HepG2 (cell line): ENCODE measurements around the gene PPP1R7. TPM values are rescaled to one million over a fixed set of nuclear protein-coding genes. Genes with fewer than 3 reads are reported as not detected.

Experiments
- AGO2 ChIP-seq: fragments of 200-400 bp; formaldehyde crosslinking; optimal IDR thresholded peaks from 2 replicates; pipeline ENCODE3; 2017; ENCODE audit warnings: mild to moderate bottlenecking, low read depth, low read length, moderate library complexity
- CAMTA2 ChIP-seq: sonication (generic); formaldehyde crosslinking; IDR thresholded peaks from 2 replicates; pipeline ENCODE4 v1.4.0; 2020; ENCODE audit warnings: mild to moderate bottlenecking, missing genetic modification reagents, borderline replicate concordance
- MEF2D ChIP-seq: sonication (generic); formaldehyde crosslinking; IDR thresholded peaks from 2 replicates; pipeline ENCODE4 v1.5.1; 2020; ENCODE audit warnings: mild to moderate bottlenecking, missing genetic modification reagents
- NCOR1 ChIP-seq: fragments of 200-600 bp; sonication (generic); IDR thresholded peaks from 2 replicates; pipeline ENCODE4 v1.7.0; 2017; ENCODE audit warnings: antibody characterized with exemption, low read length, borderline replicate concordance
- PHF5A ChIP-seq: IDR thresholded peaks from one replicate; pipeline ENCODE4 v1.6.1; 2018; ENCODE audit warnings: low read depth, missing genetic modification reagents; ENCODE audit not compliant: unreplicated experiment
- TSC22D2 ChIP-seq: sonication (generic); formaldehyde crosslinking; IDR thresholded peaks from 2 replicates; pipeline ENCODE4 v1.5.1; 2020; ENCODE audit warnings: missing genetic modification reagents, mild to moderate bottlenecking, borderline replicate concordance
- ZMYM4 ChIP-seq: sonication (generic); formaldehyde crosslinking; IDR thresholded peaks from 2 replicates; pipeline ENCODE4 v1.8.1; 2023; ENCODE audit warnings: mild to moderate bottlenecking, missing genetic modification reagents
- polyA plus RNA-seq, 8 experiments: library from polyadenylated mRNA; depleted of rRNA in 3 of 8; stranded (reverse) in 7 of 8; unstranded in 1 of 8; fragments of >200 nt; fragmentation: Illumina TruSeq in 4 of 8; extraction: Trizol in 4 of 8; gene quantifications; 2 replicates each; pipeline versions ENCODE4 v1.2.1 to v1.2.3, GENCODE V29; 2011 to 2016; ENCODE audit warnings: low read depth in 4 of 8, missing spikeins in 1 of 8, mixed read lengths in 1 of 8; ENCODE audit not compliant: insufficient read depth in 1 of 8
- total RNA-seq, 5 experiments: library from RNA; depleted of rRNA; stranded (reverse); fragments of >200 nt; fragmentation: Illumina TruSeq; extraction: Trizol; gene quantifications; 2 replicates each; pipeline ENCODE4 v1.2.3, GENCODE V29; 2016; ENCODE audit warnings: low read depth in 1 of 5
- TF ChIP-seq, protein P1 (sequence below): sonication (generic); formaldehyde crosslinking; IDR thresholded peaks from 2 replicates; pipeline ENCODE4 v1.8.1; 2022; ENCODE audit warnings: mild to moderate bottlenecking, missing genetic modification reagents
- TF ChIP-seq, protein P2 (sequence below): sonication (generic); formaldehyde crosslinking; IDR thresholded peaks from 2 replicates; pipeline ENCODE4 v1.9.0; 2021; ENCODE audit warnings: mild to moderate bottlenecking, missing genetic modification reagents
- TF ChIP-seq, protein P3 (sequence below): sonication (generic); formaldehyde crosslinking; IDR thresholded peaks from 2 replicates; pipeline ENCODE4 v1.4.0; 2020; ENCODE audit warnings: missing genetic modification reagents
- TF ChIP-seq, protein P4 (sequence below): IDR thresholded peaks from 2 replicates; pipeline ENCODE4 v1.6.1; 2016
- TF ChIP-seq, protein P5 (sequence below): sonication (generic); formaldehyde crosslinking; IDR thresholded peaks from 2 replicates; pipeline ENCODE4 v1.5.0; 2020; ENCODE audit warnings: missing genetic modification reagents
- TF ChIP-seq, protein P6 (sequence below): sonication (generic); formaldehyde crosslinking; IDR thresholded peaks from 2 replicates; pipeline ENCODE4 v1.5.1; 2020; ENCODE audit warnings: missing genetic modification reagents, mild to moderate bottlenecking, borderline replicate concordance

Gene PPP1R7
- total and polyA plus RNA-seq, 2 of the 13 experiments (the other 11 are each of a cell fraction or from before 2014, with no cell fraction given): 33.3 to 67.9 TPM

DNA sequence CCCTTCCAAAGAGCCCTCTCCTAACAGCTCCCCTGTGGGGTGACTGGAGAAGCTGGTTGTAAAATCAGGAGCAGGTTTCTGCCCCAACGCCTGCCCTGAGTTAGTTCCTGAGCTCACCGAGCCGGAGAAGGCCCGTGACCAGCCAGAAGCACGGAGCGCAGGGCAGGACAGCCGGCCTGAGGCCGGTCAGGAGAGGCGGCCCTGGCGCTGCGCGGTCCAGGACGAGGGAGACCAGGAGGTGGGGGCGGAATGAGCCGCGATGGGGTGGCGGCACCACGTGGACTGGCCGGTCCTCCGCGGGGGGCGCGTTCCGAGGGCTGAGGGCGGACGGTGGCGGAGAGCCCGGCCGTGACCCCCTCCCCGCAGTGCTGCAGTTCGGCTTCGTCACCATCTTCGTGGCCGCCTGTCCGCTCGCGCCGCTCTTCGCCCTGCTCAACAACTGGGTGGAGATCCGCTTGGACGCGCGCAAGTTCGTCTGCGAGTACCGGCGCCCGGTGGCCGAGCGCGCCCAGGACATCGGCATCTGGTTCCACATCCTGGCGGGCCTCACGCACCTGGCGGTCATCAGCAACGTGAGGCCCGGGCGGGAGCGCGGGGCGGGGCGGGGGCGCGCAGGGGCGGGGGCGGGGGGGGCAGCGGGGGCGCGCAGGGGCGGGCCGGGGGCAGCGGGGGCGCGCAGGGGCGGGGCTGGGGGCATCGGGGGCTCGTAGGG is 67.2 kb downstream of the PPP1R7 start (continued):
- TF ChIP-seq, protein P1, sequence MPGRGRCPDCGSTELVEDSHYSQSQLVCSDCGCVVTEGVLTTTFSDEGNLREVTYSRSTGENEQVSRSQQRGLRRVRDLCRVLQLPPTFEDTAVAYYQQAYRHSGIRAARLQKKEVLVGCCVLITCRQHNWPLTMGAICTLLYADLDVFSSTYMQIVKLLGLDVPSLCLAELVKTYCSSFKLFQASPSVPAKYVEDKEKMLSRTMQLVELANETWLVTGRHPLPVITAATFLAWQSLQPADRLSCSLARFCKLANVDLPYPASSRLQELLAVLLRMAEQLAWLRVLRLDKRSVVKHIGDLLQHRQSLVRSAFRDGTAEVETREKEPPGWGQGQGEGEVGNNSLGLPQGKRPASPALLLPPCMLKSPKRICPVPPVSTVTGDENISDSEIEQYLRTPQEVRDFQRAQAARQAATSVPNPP (CRISPR knock-in tag): no peak; the same call in 1 of the 2 replicates
- TF ChIP-seq, protein P2, sequence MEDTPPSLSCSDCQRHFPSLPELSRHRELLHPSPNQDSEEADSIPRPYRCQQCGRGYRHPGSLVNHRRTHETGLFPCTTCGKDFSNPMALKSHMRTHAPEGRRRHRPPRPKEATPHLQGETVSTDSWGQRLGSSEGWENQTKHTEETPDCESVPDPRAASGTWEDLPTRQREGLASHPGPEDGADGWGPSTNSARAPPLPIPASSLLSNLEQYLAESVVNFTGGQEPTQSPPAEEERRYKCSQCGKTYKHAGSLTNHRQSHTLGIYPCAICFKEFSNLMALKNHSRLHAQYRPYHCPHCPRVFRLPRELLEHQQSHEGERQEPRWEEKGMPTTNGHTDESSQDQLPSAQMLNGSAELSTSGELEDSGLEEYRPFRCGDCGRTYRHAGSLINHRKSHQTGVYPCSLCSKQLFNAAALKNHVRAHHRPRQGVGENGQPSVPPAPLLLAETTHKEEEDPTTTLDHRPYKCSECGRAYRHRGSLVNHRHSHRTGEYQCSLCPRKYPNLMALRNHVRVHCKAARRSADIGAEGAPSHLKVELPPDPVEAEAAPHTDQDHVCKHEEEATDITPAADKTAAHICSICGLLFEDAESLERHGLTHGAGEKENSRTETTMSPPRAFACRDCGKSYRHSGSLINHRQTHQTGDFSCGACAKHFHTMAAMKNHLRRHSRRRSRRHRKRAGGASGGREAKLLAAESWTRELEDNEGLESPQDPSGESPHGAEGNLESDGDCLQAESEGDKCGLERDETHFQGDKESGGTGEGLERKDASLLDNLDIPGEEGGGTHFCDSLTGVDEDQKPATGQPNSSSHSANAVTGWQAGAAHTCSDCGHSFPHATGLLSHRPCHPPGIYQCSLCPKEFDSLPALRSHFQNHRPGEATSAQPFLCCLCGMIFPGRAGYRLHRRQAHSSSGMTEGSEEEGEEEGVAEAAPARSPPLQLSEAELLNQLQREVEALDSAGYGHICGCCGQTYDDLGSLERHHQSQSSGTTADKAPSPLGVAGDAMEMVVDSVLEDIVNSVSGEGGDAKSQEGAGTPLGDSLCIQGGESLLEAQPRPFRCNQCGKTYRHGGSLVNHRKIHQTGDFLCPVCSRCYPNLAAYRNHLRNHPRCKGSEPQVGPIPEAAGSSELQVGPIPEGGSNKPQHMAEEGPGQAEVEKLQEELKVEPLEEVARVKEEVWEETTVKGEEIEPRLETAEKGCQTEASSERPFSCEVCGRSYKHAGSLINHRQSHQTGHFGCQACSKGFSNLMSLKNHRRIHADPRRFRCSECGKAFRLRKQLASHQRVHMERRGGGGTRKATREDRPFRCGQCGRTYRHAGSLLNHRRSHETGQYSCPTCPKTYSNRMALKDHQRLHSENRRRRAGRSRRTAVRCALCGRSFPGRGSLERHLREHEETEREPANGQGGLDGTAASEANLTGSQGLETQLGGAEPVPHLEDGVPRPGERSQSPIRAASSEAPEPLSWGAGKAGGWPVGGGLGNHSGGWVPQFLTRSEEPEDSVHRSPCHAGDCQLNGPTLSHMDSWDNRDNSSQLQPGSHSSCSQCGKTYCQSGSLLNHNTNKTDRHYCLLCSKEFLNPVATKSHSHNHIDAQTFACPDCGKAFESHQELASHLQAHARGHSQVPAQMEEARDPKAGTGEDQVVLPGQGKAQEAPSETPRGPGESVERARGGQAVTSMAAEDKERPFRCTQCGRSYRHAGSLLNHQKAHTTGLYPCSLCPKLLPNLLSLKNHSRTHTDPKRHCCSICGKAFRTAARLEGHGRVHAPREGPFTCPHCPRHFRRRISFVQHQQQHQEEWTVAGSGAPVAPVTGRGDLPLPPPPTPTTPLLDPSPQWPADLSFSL (CRISPR knock-in tag): no peak
- TF ChIP-seq AGO2 (peak; percentile 60), ZMYM4 (CRISPR knock-in tag) (peak; percentile 74; the same call in 1 of the 2 replicates), PHF5A (peak; percentile 3), TSC22D2 (CRISPR knock-in tag) (no peak), NCOR1 (no peak; the same call in 1 of the 2 replicates), CAMTA2 (CRISPR knock-in tag) (no peak), MEF2D (CRISPR knock-in tag) (peak; percentile 49; the same call in 1 of the 2 replicates)
- TF ChIP-seq, protein P3, sequence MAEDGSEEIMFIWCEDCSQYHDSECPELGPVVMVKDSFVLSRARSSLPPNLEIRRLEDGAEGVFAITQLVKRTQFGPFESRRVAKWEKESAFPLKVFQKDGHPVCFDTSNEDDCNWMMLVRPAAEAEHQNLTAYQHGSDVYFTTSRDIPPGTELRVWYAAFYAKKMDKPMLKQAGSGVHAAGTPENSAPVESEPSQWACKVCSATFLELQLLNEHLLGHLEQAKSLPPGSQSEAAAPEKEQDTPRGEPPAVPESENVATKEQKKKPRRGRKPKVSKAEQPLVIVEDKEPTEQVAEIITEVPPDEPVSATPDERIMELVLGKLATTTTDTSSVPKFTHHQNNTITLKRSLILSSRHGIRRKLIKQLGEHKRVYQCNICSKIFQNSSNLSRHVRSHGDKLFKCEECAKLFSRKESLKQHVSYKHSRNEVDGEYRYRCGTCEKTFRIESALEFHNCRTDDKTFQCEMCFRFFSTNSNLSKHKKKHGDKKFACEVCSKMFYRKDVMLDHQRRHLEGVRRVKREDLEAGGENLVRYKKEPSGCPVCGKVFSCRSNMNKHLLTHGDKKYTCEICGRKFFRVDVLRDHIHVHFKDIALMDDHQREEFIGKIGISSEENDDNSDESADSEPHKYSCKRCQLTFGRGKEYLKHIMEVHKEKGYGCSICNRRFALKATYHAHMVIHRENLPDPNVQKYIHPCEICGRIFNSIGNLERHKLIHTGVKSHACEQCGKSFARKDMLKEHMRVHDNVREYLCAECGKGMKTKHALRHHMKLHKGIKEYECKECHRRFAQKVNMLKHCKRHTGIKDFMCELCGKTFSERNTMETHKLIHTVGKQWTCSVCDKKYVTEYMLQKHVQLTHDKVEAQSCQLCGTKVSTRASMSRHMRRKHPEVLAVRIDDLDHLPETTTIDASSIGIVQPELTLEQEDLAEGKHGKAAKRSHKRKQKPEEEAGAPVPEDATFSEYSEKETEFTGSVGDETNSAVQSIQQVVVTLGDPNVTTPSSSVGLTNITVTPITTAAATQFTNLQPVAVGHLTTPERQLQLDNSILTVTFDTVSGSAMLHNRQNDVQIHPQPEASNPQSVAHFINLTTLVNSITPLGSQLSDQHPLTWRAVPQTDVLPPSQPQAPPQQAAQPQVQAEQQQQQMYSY (CRISPR knock-in tag): 0 out of 2 replicates have a peak, but pooled peaks have one; percentile 32
- TF ChIP-seq, protein P4, sequence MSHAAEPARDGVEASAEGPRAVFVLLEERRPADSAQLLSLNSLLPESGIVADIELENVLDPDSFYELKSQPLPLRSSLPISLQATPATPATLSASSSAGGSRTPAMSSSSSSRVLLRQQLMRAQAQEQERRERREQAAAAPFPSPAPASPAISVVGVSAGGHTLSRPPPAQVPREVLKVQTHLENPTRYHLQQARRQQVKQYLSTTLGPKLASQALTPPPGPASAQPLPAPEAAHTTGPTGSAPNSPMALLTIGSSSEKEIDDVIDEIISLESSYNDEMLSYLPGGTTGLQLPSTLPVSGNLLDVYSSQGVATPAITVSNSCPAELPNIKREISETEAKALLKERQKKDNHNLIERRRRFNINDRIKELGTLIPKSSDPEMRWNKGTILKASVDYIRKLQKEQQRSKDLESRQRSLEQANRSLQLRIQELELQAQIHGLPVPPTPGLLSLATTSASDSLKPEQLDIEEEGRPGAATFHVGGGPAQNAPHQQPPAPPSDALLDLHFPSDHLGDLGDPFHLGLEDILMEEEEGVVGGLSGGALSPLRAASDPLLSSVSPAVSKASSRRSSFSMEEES: peak; percentile 72; the same call in 1 of the 2 replicates
- TF ChIP-seq, protein P5, sequence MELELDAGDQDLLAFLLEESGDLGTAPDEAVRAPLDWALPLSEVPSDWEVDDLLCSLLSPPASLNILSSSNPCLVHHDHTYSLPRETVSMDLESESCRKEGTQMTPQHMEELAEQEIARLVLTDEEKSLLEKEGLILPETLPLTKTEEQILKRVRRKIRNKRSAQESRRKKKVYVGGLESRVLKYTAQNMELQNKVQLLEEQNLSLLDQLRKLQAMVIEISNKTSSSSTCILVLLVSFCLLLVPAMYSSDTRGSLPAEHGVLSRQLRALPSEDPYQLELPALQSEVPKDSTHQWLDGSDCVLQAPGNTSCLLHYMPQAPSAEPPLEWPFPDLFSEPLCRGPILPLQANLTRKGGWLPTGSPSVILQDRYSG (CRISPR knock-in tag): no peak
- TF ChIP-seq, protein P6, sequence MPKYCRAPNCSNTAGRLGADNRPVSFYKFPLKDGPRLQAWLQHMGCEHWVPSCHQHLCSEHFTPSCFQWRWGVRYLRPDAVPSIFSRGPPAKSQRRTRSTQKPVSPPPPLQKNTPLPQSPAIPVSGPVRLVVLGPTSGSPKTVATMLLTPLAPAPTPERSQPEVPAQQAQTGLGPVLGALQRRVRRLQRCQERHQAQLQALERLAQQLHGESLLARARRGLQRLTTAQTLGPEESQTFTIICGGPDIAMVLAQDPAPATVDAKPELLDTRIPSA (CRISPR knock-in tag): 0 out of 2 replicates have a peak, but pooled peaks have one; percentile 63
